ENCODE data around the gene ZNF581.

- TF ChIP-seq CTCF (IDR thresholded peaks at IDR 0.05; ENCODE audit: insufficient read depth, low read length) = no peak
- no peak for TF ChIP-seq REST (IDR thresholded peaks at IDR 0.05; ENCODE audit: insufficient replicate concordance, low read depth)
- no peak for TF ChIP-seq POLR2AphosphoS5 (IDR thresholded peaks at IDR 0.05; ENCODE audit: low read depth)
- TF ChIP-seq GABPA (IDR thresholded peaks at IDR 0.05; ENCODE audit: low read depth) = no peak
- no peak for TF ChIP-seq SPI1 (IDR thresholded peaks at IDR 0.05; ENCODE audit: borderline replicate concordance, low read depth)
Measured at GRCh38 chr19:55680339-55681130, 37.1 kb downstream of the ZNF581 start.
